Measurements from ENCODE around the gene SEPTIN5.

DNA sequence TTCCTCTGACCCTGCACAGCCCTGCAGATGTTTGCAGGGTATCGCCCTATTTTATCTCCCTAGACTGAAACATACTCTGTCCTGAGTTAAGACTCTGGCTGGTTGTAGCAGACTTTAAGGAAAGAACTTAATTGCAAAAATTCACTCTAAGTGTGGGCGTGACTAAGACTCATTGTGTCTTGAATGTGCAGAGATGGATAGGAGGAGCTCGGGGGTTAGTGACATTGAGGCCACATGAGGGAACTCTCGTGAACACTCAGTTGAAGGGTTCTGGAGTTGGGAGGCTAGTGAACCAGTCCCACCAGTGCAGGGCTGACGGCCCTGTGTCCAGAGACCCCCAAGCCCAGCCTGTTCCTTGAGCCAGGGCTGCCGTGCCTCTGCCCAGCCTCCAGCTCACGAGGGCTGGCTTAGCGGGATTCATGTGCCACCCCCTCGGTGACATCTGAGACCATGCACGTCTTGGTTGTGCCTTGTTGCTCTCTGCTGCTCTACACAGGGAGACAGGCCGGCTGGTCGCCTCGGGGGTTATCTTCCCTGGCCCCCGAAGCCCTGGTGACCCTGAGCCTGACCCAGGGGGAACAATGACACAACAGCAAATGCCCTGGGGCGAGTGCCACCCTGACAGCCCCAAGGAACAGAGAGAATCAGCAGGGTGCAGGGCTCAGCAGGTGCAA is 34.8 kb downstream of the SEPTIN5 start:
- TF ChIP-seq GRHL2 (CRISPR knock-in tag; IDR thresholded peaks at IDR 0.05; ENCODE audit: insufficient replicate concordance, severe bottlenecking): no peak
- TF ChIP-seq, protein P1, sequence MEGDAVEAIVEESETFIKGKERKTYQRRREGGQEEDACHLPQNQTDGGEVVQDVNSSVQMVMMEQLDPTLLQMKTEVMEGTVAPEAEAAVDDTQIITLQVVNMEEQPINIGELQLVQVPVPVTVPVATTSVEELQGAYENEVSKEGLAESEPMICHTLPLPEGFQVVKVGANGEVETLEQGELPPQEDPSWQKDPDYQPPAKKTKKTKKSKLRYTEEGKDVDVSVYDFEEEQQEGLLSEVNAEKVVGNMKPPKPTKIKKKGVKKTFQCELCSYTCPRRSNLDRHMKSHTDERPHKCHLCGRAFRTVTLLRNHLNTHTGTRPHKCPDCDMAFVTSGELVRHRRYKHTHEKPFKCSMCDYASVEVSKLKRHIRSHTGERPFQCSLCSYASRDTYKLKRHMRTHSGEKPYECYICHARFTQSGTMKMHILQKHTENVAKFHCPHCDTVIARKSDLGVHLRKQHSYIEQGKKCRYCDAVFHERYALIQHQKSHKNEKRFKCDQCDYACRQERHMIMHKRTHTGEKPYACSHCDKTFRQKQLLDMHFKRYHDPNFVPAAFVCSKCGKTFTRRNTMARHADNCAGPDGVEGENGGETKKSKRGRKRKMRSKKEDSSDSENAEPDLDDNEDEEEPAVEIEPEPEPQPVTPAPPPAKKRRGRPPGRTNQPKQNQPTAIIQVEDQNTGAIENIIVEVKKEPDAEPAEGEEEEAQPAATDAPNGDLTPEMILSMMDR (IDR thresholded peaks at IDR 0.05): no peak
- no peak for TF ChIP-seq TEAD1 (CRISPR knock-in tag; IDR thresholded peaks at IDR 0.05)
- TF ChIP-seq NR2C2 (CRISPR knock-in tag; IDR thresholded peaks at IDR 0.05): no peak

Data from WTC11 (cell line).